ENCODE measurements around the gene CTDP1.

The CTDP1 gene

GRCh38 chr18:79770826-79771225 lies 91.2 kb downstream of the CTDP1 start:
- DNase-seq: no peak

DNA sequence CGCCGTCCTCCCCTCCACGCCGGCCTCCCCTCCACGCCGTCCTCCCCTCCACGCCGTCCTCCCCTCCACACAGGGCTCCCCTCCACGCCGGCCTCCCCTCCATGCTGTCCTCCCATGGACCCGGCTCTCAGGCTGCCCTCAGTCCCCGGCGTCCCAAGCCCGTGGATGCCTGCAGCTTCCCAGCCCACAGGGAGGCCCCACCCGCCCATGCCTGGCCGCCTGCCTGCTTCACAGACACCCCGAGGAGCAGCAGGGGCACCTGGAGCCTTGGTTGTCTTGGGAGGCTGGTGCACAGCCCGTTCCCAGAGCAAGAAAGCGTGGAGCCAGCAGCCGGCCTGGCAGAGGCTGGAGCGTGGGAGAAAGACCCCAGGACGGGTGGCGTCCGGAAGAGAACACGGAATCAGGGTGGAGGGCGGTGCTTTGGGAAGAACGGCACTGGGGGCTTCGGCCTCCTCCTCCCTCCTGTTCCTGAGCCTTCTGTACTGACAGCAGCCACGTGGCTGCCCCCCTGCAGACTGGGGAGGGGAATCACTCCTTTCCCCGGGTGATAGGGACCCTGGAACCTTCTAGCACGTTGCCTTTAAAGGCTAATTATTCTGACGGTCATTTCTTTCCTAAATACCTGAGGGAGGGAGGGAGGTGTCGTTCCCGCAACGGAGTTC lies 92.0 kb downstream of the CTDP1 start:
- DNase-seq: no peak

GRCh38 chr18:79772108-79772864 lies 92.7 kb downstream of the CTDP1 start:
- no peak for DNase-seq

GRCh38 chr18:79772865-79773696 lies 93.5 kb downstream of the CTDP1 start:
- no peak for DNase-seq

GRCh38 chr18:79774111-79774510 lies 94.5 kb downstream of the CTDP1 start:
- no peak for DNase-seq

- DNase-seq: no peak
These were observed 96.0 kb downstream of the CTDP1 start for GRCh38 chr18:79775441-79776221.

DNA sequence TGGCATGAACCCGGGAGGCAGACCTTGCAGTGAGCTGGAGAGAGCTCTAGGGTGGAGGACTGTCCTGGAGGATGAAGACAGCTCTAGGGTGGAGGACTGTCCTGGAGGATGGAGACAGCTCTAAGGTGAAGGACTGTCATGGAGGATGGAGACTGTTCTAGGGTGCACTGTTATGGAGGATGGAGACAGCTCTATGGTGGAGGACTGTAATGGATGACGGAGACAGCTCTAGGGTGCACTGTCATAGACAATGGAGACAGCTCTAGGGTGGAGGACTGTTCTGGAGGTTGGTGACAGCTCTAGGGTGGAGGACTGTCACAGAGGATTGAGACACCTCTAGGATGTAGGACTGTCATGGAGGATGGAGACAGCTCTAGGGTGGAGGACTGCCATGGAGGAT lies 97.1 kb downstream of the CTDP1 start:
- DNase-seq: no peak

DNA sequence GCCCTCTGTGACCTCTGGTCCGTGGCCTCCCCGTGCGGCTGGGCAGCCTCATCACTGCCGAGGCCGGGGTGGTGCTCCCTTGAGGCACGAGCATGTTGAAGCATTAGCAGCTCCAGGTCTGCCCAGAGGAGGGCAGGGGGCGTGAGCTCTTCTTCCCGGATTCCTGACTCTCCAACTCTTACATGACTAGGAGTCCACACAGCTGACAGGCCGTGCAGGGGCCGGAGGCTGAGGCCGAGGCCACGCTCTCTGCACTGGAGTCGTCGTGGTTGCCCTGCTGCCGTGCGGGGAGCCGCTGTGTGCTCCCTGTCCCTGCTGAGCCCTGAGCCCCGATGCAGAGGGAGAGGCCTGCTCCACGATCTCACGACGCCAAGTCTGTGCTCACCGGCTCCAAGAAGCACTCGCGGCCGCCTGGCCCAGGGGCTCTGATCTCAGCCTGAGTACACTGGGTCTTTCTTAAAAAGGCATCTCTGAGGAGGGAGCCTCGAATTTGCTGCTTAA lies 98.7 kb downstream of the CTDP1 start:
- no peak for DNase-seq

- DNase-seq: no peak
These were observed 99.6 kb downstream of the CTDP1 start for GRCh38 chr18:79779021-79779699.

DNA sequence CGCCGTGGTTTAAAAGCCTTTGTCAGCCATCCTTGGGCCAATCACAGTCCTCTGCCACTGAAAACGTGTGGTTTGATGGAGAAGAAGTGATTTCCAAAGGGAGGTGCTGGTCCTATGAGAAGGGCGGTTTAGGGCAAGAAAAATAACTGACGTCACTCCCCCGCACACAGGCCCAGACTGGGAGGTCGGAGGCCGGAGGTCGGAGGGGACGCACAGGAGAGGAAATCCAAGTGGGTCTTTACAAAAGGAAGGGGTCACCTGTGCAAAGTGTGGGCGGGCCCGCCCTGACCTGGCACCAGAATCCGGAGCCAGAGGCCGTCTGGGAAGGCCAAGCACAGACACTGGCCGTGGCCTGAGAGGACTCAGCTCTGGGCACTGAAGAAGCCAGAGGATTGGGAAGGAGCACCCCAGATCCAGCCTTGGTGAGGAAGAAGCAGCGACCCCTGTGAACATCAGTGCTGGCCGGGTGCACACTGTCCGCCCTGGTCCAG lies 100.1 kb downstream of the CTDP1 start:
- DNase-seq: no peak

GRCh38 chr18:79780547-79780946 lies 100.9 kb downstream of the CTDP1 start:
- no peak for DNase-seq

DNA sequence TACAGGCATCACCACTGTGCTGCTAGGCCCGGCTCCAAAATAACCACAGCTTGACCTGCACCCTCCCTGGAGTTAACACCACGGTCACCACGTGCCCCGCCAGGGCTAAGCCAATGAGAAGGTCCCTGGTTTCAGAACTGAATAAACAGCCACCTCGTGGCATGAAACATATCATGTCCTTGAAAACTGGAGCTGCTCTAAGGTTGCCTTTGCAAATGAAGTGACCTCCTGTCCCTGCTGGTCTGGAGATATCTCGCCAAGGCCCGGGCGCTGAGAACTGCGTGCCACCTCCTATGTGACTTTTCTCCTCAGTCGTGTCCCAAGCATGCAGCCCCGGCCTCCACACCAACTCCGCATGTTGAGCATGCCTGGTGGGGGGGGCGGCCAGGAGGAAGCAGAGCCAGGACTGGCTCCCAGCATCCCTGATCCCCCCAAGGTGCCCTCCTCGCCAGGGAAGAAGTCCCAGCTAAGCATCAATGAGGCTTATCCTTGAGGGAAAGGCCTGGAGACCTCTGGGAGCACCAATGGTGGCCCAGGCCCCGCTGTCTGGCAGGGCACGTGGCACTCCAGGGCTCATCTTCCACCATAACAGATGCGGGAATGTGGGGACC lies 101.8 kb downstream of the CTDP1 start:
- no peak for DNase-seq

DNA sequence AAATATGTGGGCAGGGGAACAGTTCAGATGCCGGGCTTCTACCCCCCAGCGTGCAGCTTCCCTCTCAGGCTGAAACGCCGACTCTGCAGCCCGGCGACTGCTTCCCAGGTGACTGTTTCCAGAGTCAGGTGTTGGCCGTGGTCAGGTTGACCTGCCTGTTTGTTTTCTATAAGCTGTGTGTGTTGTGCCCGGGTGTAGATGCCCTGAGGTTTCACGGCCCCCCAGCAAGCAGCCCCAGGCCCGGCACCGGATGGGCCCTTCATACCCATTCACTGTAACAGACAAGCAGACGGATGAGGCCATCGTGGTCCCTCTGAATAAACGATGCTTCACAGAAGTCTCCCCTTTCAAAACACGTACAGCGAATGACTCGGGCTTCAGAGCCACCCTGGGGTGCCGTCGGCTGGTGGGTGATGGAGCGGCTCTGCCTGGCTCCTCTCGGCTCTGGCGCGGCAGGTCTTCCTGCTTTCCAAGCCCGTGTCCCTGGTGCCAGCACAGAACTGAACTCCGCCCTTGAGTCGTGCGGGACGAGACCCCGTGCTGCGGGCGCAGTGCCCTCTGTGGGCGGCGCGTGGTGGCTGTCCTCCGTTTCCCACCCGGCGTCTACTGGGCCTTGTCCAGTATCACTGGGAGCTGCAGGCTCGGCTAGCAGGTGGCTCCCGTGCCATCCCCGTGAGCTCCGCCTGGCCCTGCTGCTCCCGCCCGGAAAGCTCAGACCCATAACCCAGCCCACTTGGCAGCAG lies 103.1 kb downstream of the CTDP1 start:
- DNase-seq: no peak

GRCh38 chr18:79784071-79784913 lies 104.7 kb downstream of the CTDP1 start:
- DNase-seq: no peak

DNA sequence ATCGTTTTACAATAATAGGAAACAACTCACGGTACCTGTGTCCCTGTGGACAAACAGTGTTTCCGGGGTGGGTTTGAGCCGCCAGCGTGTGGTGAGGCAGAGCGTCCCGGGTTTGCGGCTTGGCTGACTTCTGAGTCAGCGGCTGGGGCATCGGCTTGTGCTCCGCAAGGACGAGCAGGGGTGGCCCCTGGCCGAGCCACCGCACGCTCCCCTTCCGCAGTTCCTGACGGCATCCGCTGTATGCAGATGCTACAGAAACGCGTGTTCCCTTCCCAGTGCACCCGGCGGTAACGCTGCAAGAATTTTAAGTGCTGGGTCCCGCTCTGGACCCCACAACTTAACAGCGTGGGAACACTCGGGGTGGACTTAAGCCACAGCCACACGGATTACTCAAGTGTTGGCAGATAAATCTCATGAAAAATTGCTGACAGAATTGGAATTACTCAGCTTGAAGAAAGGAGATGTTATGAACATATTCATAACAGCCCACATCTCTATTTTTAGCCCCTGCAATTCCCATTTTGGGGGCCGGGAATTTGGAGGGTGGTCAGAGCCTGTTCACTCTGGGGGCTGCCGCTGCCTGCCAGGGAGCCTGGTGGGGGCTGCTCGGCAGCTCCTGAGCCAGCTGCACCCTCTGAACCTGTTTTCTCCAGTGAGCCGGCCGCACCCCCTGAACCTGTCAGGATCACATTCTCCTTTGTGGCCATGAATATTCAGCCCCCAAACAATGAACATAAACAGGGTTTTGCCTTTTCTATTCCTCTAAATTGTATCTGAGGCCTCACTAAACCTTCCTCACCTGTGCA lies 105.6 kb downstream of the CTDP1 start:
- no peak for DNase-seq

DNA sequence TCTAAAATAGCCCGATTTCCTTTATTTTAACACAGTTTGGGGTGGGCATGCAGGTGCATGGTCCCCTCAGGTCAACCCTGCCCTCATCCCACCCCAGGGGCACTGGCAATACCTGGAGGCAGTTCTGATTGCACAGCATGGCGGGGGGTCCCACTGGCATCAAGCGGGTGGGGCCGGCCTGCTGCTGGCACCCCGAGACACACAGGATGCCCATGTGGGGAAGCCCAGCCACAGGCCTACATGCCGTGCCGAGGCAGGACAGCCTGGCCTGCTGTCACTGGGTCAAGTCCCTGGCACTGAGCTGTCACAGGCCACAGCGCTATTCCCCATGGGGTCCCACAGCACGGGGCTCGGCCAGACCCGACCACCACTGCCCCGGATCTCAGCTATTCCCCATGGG lies 106.2 kb downstream of the CTDP1 start:
- DNase-seq: no peak

DNA sequence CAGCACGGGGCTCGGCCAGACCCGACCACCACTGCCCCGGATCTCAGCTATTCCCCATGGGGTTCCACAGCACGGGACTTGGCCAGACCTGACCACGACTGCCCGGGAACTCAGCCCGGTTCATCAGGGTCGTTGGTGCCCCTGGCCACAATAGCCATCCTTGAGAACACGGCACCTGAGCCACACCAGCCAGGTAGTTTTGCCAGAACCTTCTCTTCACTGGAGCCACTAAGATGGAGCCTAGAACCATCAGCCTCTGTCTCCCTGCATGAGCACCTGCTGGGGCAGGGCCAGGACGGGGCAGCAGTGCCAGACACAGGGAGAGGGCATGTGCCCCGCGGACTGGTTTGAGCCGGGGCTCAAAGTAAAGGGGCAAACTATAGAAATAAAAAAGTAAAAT lies 106.7 kb downstream of the CTDP1 start:
- no peak for DNase-seq

DNA sequence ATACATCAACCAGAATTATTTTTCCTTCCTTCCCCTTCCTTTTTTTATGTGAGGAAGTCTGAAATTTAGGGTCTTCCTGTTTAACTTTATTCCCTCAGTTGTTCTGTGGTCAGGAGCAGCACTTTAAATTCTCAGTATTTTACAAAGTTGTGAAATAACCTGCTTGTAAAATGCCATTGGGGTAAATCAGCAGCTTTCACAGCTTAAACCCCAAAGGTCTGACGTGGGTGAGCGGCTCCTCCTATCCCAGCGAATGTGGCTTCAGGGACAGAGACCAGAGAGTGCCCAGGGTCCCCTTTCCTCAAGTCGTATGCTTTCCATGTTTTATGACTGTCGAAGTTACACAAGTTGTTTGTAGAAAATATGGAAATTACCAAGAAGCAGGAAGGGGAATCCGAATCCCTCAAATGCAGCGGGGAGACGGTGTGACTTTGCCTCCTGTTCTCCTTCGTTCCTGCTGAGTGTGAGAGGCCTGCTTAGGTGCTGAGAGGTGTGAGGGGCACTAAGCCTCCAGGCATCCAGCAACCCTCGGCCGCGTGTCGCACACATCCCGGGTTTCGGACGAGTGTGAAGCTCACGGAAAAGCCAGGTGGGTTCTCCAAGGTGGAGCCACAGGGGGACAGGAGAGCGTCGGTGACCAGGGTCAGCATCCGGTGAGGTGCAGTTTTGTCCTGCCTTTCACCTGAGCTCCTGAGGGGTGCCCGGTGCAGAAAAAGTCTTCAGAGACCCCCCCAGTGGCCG lies 107.4 kb downstream of the CTDP1 start:
- no peak for DNase-seq

Data from OCI-M1 (cell line).